Activated gamma-delta T cell treated with anti-CD3 and anti-CD28 coated beads, Interleukin-2, amount 50 U/mL, for 16 hours (primary cell): ENCODE data around the gene PSMG3.
A peak's percentile ranks its signal among the peaks of the same experiment; 100 is the strongest.

Source experiments
- DNase-seq: peaks from one replicate; pipeline ENCODE4 v3.0.0-alpha.2; 2020; ENCODE audit warnings: low read depth

The PSMG3 gene

GRCh38 chr7:1579481-1580421, 9.9 kb upstream of the PSMG3 start:
- peak; percentile 56 for DNase-seq

- DNase-seq, result no peak
These were observed 8.7 kb upstream of the PSMG3 start for GRCh38 chr7:1578513-1578912.

GRCh38 chr7:1576521-1577253, 6.9 kb upstream of the PSMG3 start:
- DNase-seq, result no peak

GRCh38 chr7:1575809-1576208, 6.0 kb upstream of the PSMG3 start:
- DNase-seq, result no peak

GRCh38 chr7:1572111-1572822, 2.4 kb upstream of the PSMG3 start:
- no peak for DNase-seq

- no peak for DNase-seq
These were observed 396 bp downstream of the PSMG3 start for GRCh38 chr7:1569440-1569832.

- no peak for DNase-seq
These were observed 816 bp downstream of the PSMG3 start for GRCh38 chr7:1569016-1569415.

GRCh38 chr7:1567896-1568510, 1.8 kb downstream of the PSMG3 start:
- DNase-seq, result no peak

- DNase-seq, result no peak
These were observed 2.6 kb downstream of the PSMG3 start for GRCh38 chr7:1567049-1567771.

GRCh38 chr7:1566687-1567048, 3.2 kb downstream of the PSMG3 start:
- DNase-seq, result no peak

GRCh38 chr7:1564603-1565022, 5.2 kb downstream of the PSMG3 start:
- DNase-seq, result no peak

GRCh38 chr7:1563981-1564602, 5.7 kb downstream of the PSMG3 start:
- no peak for DNase-seq

GRCh38 chr7:1562597-1563051, 7.2 kb downstream of the PSMG3 start:
- no peak for DNase-seq

GRCh38 chr7:1562116-1562515, 7.7 kb downstream of the PSMG3 start:
- no peak for DNase-seq

- no peak for DNase-seq
These were observed 8.5 kb downstream of the PSMG3 start for GRCh38 chr7:1561036-1561940.

GRCh38 chr7:1560620-1561031, 9.2 kb downstream of the PSMG3 start:
- DNase-seq, result no peak

- no peak for DNase-seq
These were observed 9.9 kb downstream of the PSMG3 start for GRCh38 chr7:1559626-1560590.

- no peak for DNase-seq
These were observed 10.8 kb downstream of the PSMG3 start for GRCh38 chr7:1558841-1559625.
